AG04450 (cell line): ENCODE measurements around the gene TTN. TPM values are rescaled to one million over a fixed set of nuclear protein-coding genes. Genes with fewer than 3 reads are reported as not detected.

Experiments used
- CTCF ChIA-PET: fragments of 300-600, 350-600 bp; formaldehyde crosslinking; extraction: SDS; loops from one replicate; lab custom pipeline; 2022; ENCODE audit warnings: antibody characterized with exemption, inconsistent platforms; lab: Charles Lee
- POLR2A ChIA-PET: fragments of 350-600 bp; formaldehyde crosslinking; extraction: SDS; loops from one replicate; lab custom pipeline; 2021; ENCODE audit warnings: antibody characterized with exemption, inconsistent platforms; lab: Yijun Ruan, JAX
- DNase-seq: peaks from one replicate; pipeline ENCODE4 v3.0.0-alpha.2; 2011; ENCODE audit warnings: low read depth, low spot score
- H3K27ac ChIP-seq: one replicate; pipeline ENCODE4 v1.5.1; 2012; ENCODE audit warnings: low read depth, low read length, control low read depth
- H3K27me3 ChIP-seq: one replicate; pipeline ENCODE4 v1.6.0; 2012; ENCODE audit warnings: low read length; ENCODE audit not compliant: control insufficient read depth, insufficient read depth
- H3K4me3 ChIP-seq: 2 replicates; pipeline ENCODE4 v1.5.1; 2011; ENCODE audit warnings: mild to moderate bottlenecking, low read depth, low read length, control low read depth
- H3K9me3 ChIP-seq: 2 replicates; pipeline ENCODE4 v1.5.1; 2012; ENCODE audit warnings: low read length; ENCODE audit not compliant: control insufficient read depth, insufficient read depth
- CTCF ChIP-seq: IDR thresholded peaks from 2 replicates; pipeline ENCODE4 v1.5.1; 2011; ENCODE audit warnings: low read depth, low read length, control low read depth, inconsistent platforms
- polyA plus RNA-seq: library from polyadenylated mRNA; depleted of rRNA; stranded (reverse); fragments of >200 nt; gene quantifications from 2 replicates; pipeline ENCODE4 v1.2.3, GENCODE V29; 2011; rRNA removed

Gene TTN
- polyA plus RNA-seq, 1 experiment = 0.06 TPM

GRCh38 chr2:178478439-178479274, 328.6 kb downstream of the TTN start, which contains the start of gene FKBP7:
Gene FKBP7, minus strand, starts transcription at chr2:178478600. Its CDS starts 101 bp downstream, at chr2:178478499.
- Histone ChIP-seq H3K27me3 (no peaks in the 10 kb centered on the region), H3K27ac (peak within 1 kb of the TSS; percentile 95), H3K9me3 (no peaks in the 10 kb centered on the region), H3K4me3 (peak within 1 kb of the TSS; percentile 75)
- TF ChIP-seq CTCF = peak; percentile 63
- DNase-seq = peak; percentile 46
- ChIA-PET POLR2A (no interaction called here), CTCF (interaction anchor here (1.0 to 1.2 kb wide), 3 partner anchors 26 to 366 kb away, joined by 3 to 7 read pairs (median 3); partner anchors contain the start of gene RBM45)

- ChIA-PET POLR2A (no interaction called here), CTCF (no interaction called here)
- Histone ChIP-seq H3K27ac (peak overlapping the region; percentile 95), H3K9me3 (no peaks in the 10 kb centered on the region), H3K4me3 (peak overlapping the region; percentile 75), H3K27me3 (no peaks in the 10 kb centered on the region)
- DNase-seq = no peak
- no peak for TF ChIP-seq CTCF
Measured at GRCh38 chr2:178478130-178478438, 329.1 kb downstream of the TTN start.

GRCh38 chr2:178477443-178478129, 329.6 kb downstream of the TTN start:
- Histone ChIP-seq H3K27me3 (no peaks in the 10 kb centered on the region), H3K9me3 (no peaks in the 10 kb centered on the region), H3K4me3 (peak overlapping the region; percentile 75), H3K27ac (peak overlapping the region; percentile 95)
- CTCF ChIA-PET = no interaction called here
- TF ChIP-seq CTCF = no peak
- DNase-seq = no peak
- POLR2A ChIA-PET = no interaction called here

GRCh38 chr2:178476477-178476876, 330.7 kb downstream of the TTN start:
- DNase-seq = no peak
- Histone ChIP-seq H3K27me3 (no peaks in the 10 kb centered on the region), H3K9me3 (no peaks in the 10 kb centered on the region), H3K27ac (no peak overlapping the region), H3K4me3 (peak overlapping the region; percentile 75)
- POLR2A ChIA-PET = no interaction called here
- no peak for TF ChIP-seq CTCF
- CTCF ChIA-PET = interaction anchor here (0.7 kb wide), 1 partner anchor 57 kb away, joined by 3 read pairs; no protein-coding TSS in a partner anchor

Other genes starting within 250 kb of the TTN start
- not detected in 2 replicates for gene CCDC141, start 242.7 kb upstream of the TTN start, polyA plus RNA-seq